CD4-positive, alpha-beta memory T cell (primary cell): ENCODE data around the gene ZNF335. TPM values are rescaled to one million over a fixed set of nuclear protein-coding genes. Genes with fewer than 3 reads are reported as not detected.
A peak's percentile ranks its signal among the peaks of the same experiment; 100 is the strongest.
"Not testable (repeated sequence)": the region's sequence is repeated elsewhere in the genome, so short reads cannot be mapped to it uniquely, and the experiment has no call there.

Source experiments
- CTCF ChIA-PET: fragments of 350-600 bp; sonication (Branson Sonifier 250); formaldehyde crosslinking; loops from one replicate; lab custom pipeline; 2021; ENCODE audit warnings: inconsistent platforms; ENCODE audit not compliant: partially characterized antibody; lab: Charles Lee
- POLR2A ChIA-PET: fragments of 350-600 bp; sonication (Branson Sonifier 250); formaldehyde crosslinking; loops from one replicate; lab custom pipeline; 2021; ENCODE audit not compliant: partially characterized antibody; lab: Charles Lee
- DNase-seq, 5 donors: peaks; one replicate each; pipeline versions ENCODE4 v3.0.0 to v3.0.0-alpha.2; 2020 to 2022; ENCODE audit warnings: mixed read lengths in 1 of 5
- H3K27ac ChIP-seq: one replicate; pipeline ENCODE4 v1.7.0; 2013; ENCODE audit warnings: low read depth, low read length
- H3K27me3 ChIP-seq: 2 replicates; pipeline ENCODE4 v1.7.0; 2013; ENCODE audit warnings: mild to moderate bottlenecking, low read length, moderate library complexity; ENCODE audit not compliant: insufficient read depth
- H3K36me3 ChIP-seq: 2 replicates; pipeline ENCODE4 v1.7.0; 2013; ENCODE audit warnings: mild to moderate bottlenecking, low read length, moderate library complexity; ENCODE audit not compliant: insufficient read depth
- H3K4me1 ChIP-seq: 2 replicates; pipeline ENCODE4 v1.7.0; 2013; ENCODE audit warnings: mild to moderate bottlenecking, low read length, moderate library complexity; ENCODE audit not compliant: insufficient read depth
- H3K4me3 ChIP-seq, 2 donors: one replicate each; pipeline ENCODE4 v1.7.0; 2013; ENCODE audit warnings: low read length in 2 of 2, mild to moderate bottlenecking in 1 of 2
- H3K9me3 ChIP-seq, 2 donors: one replicate each; pipeline ENCODE4 v1.7.0; 2013; ENCODE audit warnings: low read length in 2 of 2, control low read depth in 1 of 2; ENCODE audit not compliant: control insufficient read depth in 1 of 2
- H3K27ac Mint-ChIP-seq, 7 donors: one replicate each; pipeline ENCODE4 v1.8.0; 2020 to 2021; ENCODE audit warnings: mixed read lengths in 7 of 7, mild to moderate bottlenecking in 6 of 7, inconsistent platforms in 3 of 7, moderate library complexity in 3 of 7
- H3K27me3 Mint-ChIP-seq, 2 donors: one replicate each; pipeline ENCODE4 v1.8.0; 2020 to 2021; ENCODE audit warnings: mixed read lengths in 2 of 2
- H3K36me3 Mint-ChIP-seq, 2 donors: one replicate each; pipeline ENCODE4 v1.8.0; 2020 to 2021; ENCODE audit warnings: mixed read lengths in 2 of 2, inconsistent platforms in 1 of 2, mild to moderate bottlenecking in 1 of 2
- H3K4me1 Mint-ChIP-seq, 4 donors: one replicate each; pipeline ENCODE4 v1.8.0; 2020 to 2021; ENCODE audit warnings: mixed read lengths in 4 of 4, mild to moderate bottlenecking in 1 of 4
- H3K4me3 Mint-ChIP-seq, 8 donors: one replicate each; pipeline ENCODE4 v1.8.0; 2020 to 2021; ENCODE audit warnings: mixed read lengths in 8 of 8, mild to moderate bottlenecking in 7 of 8, moderate library complexity in 6 of 8, inconsistent platforms in 3 of 8
- H3K9me3 Mint-ChIP-seq, 8 donors: one replicate each; pipeline ENCODE4 v1.8.0; 2020 to 2021; ENCODE audit warnings: mixed read lengths in 8 of 8, mild to moderate bottlenecking in 5 of 8, inconsistent platforms in 3 of 8, moderate library complexity in 1 of 8
- intact Hi-C: fragments of 100-400 bp; cut with micrococcal nuclease; formaldehyde crosslinking; loops from one replicate; pipeline ENCODE4 v1.15.1; 2023
- polyA plus RNA-seq, 2 donors: library from polyadenylated mRNA; unstranded; fragments of 300-500 nt; fragmentation: Illumina TruSeq; gene quantifications; one replicate each; pipeline ENCODE4 v1.2.3, GENCODE V29; 2021
- total RNA-seq, 2 experiments: library from RNA; stranded (reverse); gene quantifications; one replicate each; pipeline ENCODE4 v1.2.3, GENCODE V29; 2021

Gene ZNF335
- total and polyA plus RNA-seq, 4 experiments from 2014 or later: 6.4 to 63.2 (median 39.5) TPM

GRCh38 chr20:45957021-45957941, 14.7 kb downstream of the ZNF335 start:
- no peak overlapping the region for H3K27ac ChIP-seq
- POLR2A ChIA-PET: interaction anchor here (0.9 to 7.7 kb wide), 5 partner anchors 10 to 23 kb away, joined by 3 to 58 read pairs (median 8); partner anchors contain the start of gene PCIF1
- no peaks in the 10 kb centered on the region for H3K9me3 ChIP-seq
- peak overlapping the region in 1 of 7 donors; percentile 48 for H3K27ac Mint-ChIP-seq
- no peaks in the 10 kb centered on the region for H3K27me3 Mint-ChIP-seq
- H3K9me3 Mint-ChIP-seq: no peaks in the 10 kb centered on the region
- H3K4me1 ChIP-seq: no peaks in the 10 kb centered on the region
- CTCF ChIA-PET: interaction anchor here (5.5 kb wide), 1 partner anchor 12 kb away, joined by 56 read pairs; the partner anchor contains the start of gene ZNF335
- peaks cover 0 to 2% (median 0%) of the 10 kb centered on the region in 4 donors for H3K4me1 Mint-ChIP-seq
- H3K27me3 ChIP-seq: no peaks in the 10 kb centered on the region
- peaks cover 77% of the 10 kb centered on the region for H3K36me3 ChIP-seq
- intact Hi-C loops: no loop called here
- no peak for DNase-seq
- H3K36me3 Mint-ChIP-seq: peaks cover 45 to 70% of the 10 kb centered on the region in 2 donors
- H3K4me3 Mint-ChIP-seq: no peak overlapping the region
- H3K4me3 ChIP-seq: no peak overlapping the region

DNA sequence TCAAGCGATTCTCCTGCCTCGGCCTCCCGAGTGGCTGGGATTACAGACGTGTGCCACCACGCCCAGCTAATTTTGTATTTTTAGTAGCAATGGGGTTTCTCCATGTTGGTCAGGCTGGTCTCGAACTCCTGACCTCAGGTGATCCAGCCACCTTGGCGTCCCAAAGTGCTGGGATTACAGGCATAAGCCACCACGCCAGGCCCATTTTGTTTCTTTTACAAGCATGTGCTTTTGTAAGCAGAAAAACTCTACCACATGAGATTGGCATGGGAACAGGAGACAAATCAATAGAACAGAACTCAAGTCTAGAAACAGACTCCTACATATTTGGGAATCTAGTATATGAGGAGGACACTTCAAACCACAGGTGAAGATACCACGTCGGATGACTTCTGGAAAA, 15.7 kb downstream of the ZNF335 start:
- peaks cover 77% of the 10 kb centered on the region for H3K36me3 ChIP-seq
- CTCF ChIA-PET: interaction anchor here (0.7 kb wide), 1 partner anchor 14 kb away, joined by 3 read pairs; no protein-coding TSS in a partner anchor
- H3K4me3 ChIP-seq, DNase-seq, H3K9me3 ChIP-seq, H3K27ac ChIP-seq, H3K27me3 Mint-ChIP-seq, H3K4me3 Mint-ChIP-seq, H3K27me3 ChIP-seq, H3K9me3 Mint-ChIP-seq, POLR2A ChIA-PET, H3K4me1 ChIP-seq, H3K4me1 Mint-ChIP-seq, intact Hi-C loops: not testable (repeated sequence)
- H3K36me3 Mint-ChIP-seq: peaks cover 44 to 71% of the 10 kb centered on the region in 2 donors
- peak overlapping the region in 1 of 7 donors; percentile 71 for H3K27ac Mint-ChIP-seq

DNA sequence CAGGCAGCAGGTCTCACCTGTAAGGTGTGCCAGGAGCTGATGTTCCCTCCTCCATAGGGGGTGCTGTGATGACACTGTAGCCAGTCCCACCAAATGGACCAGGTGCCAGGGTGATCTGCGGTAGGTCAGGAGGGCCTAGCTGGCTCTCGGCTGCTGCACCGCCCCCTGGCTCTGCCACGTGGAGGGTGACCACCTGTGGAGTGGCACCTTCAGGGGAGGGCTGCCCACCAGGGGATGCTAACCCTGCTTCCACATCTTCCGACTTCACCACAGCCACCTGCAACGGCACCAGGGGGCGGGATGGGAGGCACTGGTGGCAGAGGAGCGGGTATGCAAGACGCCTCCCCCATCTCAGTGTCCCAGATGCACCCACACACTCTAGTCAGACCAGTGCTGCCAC, 18.3 kb downstream of the ZNF335 start:
- H3K27me3 ChIP-seq: no peaks in the 10 kb centered on the region
- Mint-ChIP-seq H3K9me3 (no peaks in the 10 kb centered on the region), H3K4me1 (peaks cover 0 to 13% (median 6%) of the 10 kb centered on the region in 4 donors), H3K4me3 (no peak overlapping the region), H3K36me3 (peaks cover 32 to 63% of the 10 kb centered on the region in 2 donors), H3K27ac (peak overlapping the region in 3 of 7 donors; percentile 42 to 76 (median 52)), H3K27me3 (no peaks in the 10 kb centered on the region)
- H3K9me3 ChIP-seq: no peaks in the 10 kb centered on the region
- ChIA-PET CTCF (interaction anchor here (0.8 to 4.3 kb wide), 2 partner anchors 9 to 16 kb away, joined by 3 to 23 read pairs; no protein-coding TSS in a partner anchor), POLR2A (interaction anchor here (1.4 to 13.3 kb wide), 4 partner anchors 8 to 25 kb away, joined by 3 to 175 read pairs (median 74); partner anchors contain the start of genes PCIF1 and ZNF335)
- peaks cover 8% of the 10 kb centered on the region for H3K4me1 ChIP-seq
- no peak for DNase-seq
- intact Hi-C loops: no loop called here
- peaks cover 73% of the 10 kb centered on the region for H3K36me3 ChIP-seq
- H3K27ac ChIP-seq: no peak overlapping the region
- no peak overlapping the region for H3K4me3 ChIP-seq

GRCh38 chr20:45952861-45953260, 19.1 kb downstream of the ZNF335 start:
- H3K9me3 ChIP-seq: no peaks in the 10 kb centered on the region
- H3K4me3 Mint-ChIP-seq: no peak overlapping the region
- no peaks in the 10 kb centered on the region for H3K9me3 Mint-ChIP-seq
- peaks cover 0 to 13% (median 6%) of the 10 kb centered on the region in 4 donors for H3K4me1 Mint-ChIP-seq
- ChIA-PET CTCF (interaction anchor here (0.5 to 4.3 kb wide), 4 partner anchors 10 to 62 kb away, joined by 3 to 23 read pairs (median 3); no protein-coding TSS in a partner anchor), POLR2A (interaction anchor here (0.8 to 13.3 kb wide), 7 partner anchors 8 to 537 kb away, joined by 3 to 175 read pairs (median 4); partner anchors contain the start of genes PCIF1, PIGT and ZNF335)
- intact Hi-C loops: no loop called here
- H3K36me3 Mint-ChIP-seq: peaks cover 26 to 63% of the 10 kb centered on the region in 2 donors
- no peak overlapping the region for H3K4me3 ChIP-seq
- no peak for DNase-seq
- no peaks in the 10 kb centered on the region for H3K27me3 Mint-ChIP-seq
- H3K27ac Mint-ChIP-seq: peak overlapping the region in 1 of 7 donors; percentile 8
- no peak overlapping the region for H3K27ac ChIP-seq
- H3K4me1 ChIP-seq: peaks cover 8% of the 10 kb centered on the region
- peaks cover 68% of the 10 kb centered on the region for H3K36me3 ChIP-seq
- no peaks in the 10 kb centered on the region for H3K27me3 ChIP-seq

DNA sequence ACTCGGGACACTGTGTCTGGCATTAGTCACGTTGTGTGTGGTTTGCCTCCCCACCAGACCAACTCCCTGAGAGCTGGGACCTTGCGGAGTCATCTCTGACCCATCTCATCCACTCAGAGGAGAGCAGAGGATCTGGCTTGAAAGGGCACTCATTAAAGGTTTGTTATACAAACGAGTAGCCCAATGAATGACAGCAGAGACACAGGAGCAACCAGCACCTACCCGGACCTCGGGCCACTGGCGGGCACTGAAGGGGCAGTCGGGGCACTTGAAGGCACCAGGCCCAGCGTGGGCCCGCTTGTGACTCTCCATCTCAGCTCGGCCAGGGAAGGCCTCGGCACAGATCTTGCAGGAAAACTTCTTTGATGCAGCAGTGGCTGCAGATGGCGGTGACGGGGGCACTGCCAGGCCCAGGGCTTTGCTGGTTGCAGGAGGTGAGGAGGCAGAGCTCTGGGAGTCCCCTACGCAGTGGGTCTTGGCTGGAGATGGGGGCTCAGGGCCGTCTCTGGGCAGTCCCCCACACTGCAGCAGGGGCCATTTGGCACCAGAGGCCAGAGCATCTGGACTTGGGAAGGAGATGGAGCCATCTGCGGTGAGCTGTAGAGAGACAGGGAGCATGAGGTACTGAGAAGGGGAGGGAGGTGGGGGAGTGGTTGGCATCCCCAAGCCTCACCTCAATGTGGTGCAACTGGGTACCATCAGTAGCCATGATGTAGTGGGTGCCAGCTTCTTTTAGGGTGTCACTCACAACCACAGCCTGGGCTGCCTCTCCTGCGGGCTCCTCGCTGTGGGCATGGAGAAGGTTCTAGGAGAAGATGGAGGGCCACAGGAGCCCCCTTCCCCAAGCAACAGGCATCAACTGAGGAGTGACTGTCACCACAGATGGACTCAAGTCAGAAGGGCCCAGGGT, 19.8 kb downstream of the ZNF335 start:
- Mint-ChIP-seq H3K9me3 (no peaks in the 10 kb centered on the region), H3K4me1 (peaks cover 0 to 13% (median 6%) of the 10 kb centered on the region in 4 donors), H3K4me3 (peak overlapping the region in 1 of 8 donors; percentile 29), H3K36me3 (peaks cover 26 to 65% of the 10 kb centered on the region in 2 donors), H3K27ac (peak overlapping the region in 4 of 7 donors; percentile 29 to 55 (median 42)), H3K27me3 (no peaks in the 10 kb centered on the region)
- ChIA-PET POLR2A (interaction anchor here (0.5 to 13.3 kb wide), 8 partner anchors 8 to 536 kb away, joined by 3 to 175 read pairs (median 4); partner anchors contain the start of genes PCIF1, PIGT and ZNF335), CTCF (interaction anchor here (0.5 to 4.3 kb wide), 3 partner anchors 18 to 62 kb away, joined by 3 to 23 read pairs (median 3); no protein-coding TSS in a partner anchor)
- H3K27ac ChIP-seq: no peak overlapping the region
- no peaks in the 10 kb centered on the region for H3K27me3 ChIP-seq
- H3K4me1 ChIP-seq: peaks cover 8% of the 10 kb centered on the region
- peaks cover 62% of the 10 kb centered on the region for H3K36me3 ChIP-seq
- H3K4me3 ChIP-seq: no peak overlapping the region
- no peak for DNase-seq
- intact Hi-C loops: no loop called here
- no peaks in the 10 kb centered on the region for H3K9me3 ChIP-seq

- POLR2A ChIA-PET: interaction anchor here (1.0 to 13.3 kb wide), 6 partner anchors 8 to 60 kb away, joined by 3 to 175 read pairs (median 31); partner anchors contain the start of genes CTSA, NEURL2, PCIF1 and ZNF335
- H3K27ac ChIP-seq: no peak overlapping the region
- no peak overlapping the region for H3K4me3 ChIP-seq
- CTCF ChIA-PET: no interaction called here
- Mint-ChIP-seq H3K9me3 (no peaks in the 10 kb centered on the region), H3K27me3 (no peaks in the 10 kb centered on the region), H3K4me3 (no peak overlapping the region), H3K27ac (peak overlapping the region in 1 of 7 donors; percentile 30), H3K4me1 (peaks cover 2 to 23% (median 14%) of the 10 kb centered on the region in 4 donors), H3K36me3 (peaks cover 29 to 68% of the 10 kb centered on the region in 2 donors)
- H3K27me3 ChIP-seq: no peaks in the 10 kb centered on the region
- H3K36me3 ChIP-seq: peaks cover 68% of the 10 kb centered on the region
- DNase-seq: no peak
- intact Hi-C loops: no loop called here
- H3K9me3 ChIP-seq: no peaks in the 10 kb centered on the region
- peaks cover 8% of the 10 kb centered on the region for H3K4me1 ChIP-seq
Measured at GRCh38 chr20:45950330-45950646, 21.7 kb downstream of the ZNF335 start.
